Neural crest cell (in vitro differentiated cells): ENCODE results near the gene COX7A2L. TPM values are rescaled to one million over a fixed set of nuclear protein-coding genes. Genes with fewer than 3 reads are reported as not detected.
A peak's percentile ranks its signal among the peaks of the same experiment; 100 is the strongest.

Source experiments
- DNase-seq: peaks from one replicate; pipeline ENCODE4 v3.0.0; 2021; ENCODE audit warnings: low read depth, mixed read lengths, low spot score
- H3K27ac Mint-ChIP-seq: one replicate; pipeline ENCODE4 v1.8.0; 2021; ENCODE audit warnings: mild to moderate bottlenecking, mixed read lengths; ENCODE audit not compliant: unreplicated experiment
- H3K27me3 Mint-ChIP-seq: 2 replicates; pipeline ENCODE4 v1.8.0; 2021; ENCODE audit warnings: low read depth, mild to moderate bottlenecking, mixed read lengths
- H3K36me3 Mint-ChIP-seq: 2 replicates; pipeline ENCODE4 v1.8.0; 2021; ENCODE audit warnings: low read depth, mild to moderate bottlenecking, mixed read lengths
- H3K4me1 Mint-ChIP-seq: 2 replicates; pipeline ENCODE4 v1.8.0; 2021; ENCODE audit warnings: mixed read lengths
- H3K4me3 Mint-ChIP-seq: one replicate; pipeline ENCODE4 v1.8.0; 2021; ENCODE audit warnings: mild to moderate bottlenecking, mixed read lengths
- H3K9me3 Mint-ChIP-seq: 2 replicates; pipeline ENCODE4 v1.8.0; 2021; ENCODE audit warnings: mixed read lengths
- total RNA-seq: library from RNA; stranded (reverse); gene quantifications from 2 replicates; pipeline ENCODE4 v1.2.1, GENCODE V29; 2021
- TF ChIP-seq, protein P1 (sequence below): fragments of 200-600 bp; sonication (generic); conservative IDR thresholded peaks from 2 replicates; pipeline ENCODE4 v1.5.0; 2021; ENCODE audit warnings: antibody characterized with exemption, mild to moderate bottlenecking

COX7A2L gene
- total RNA-seq, 1 donor from 2014 or later, result 94.4 TPM

- TF ChIP-seq, protein P1, sequence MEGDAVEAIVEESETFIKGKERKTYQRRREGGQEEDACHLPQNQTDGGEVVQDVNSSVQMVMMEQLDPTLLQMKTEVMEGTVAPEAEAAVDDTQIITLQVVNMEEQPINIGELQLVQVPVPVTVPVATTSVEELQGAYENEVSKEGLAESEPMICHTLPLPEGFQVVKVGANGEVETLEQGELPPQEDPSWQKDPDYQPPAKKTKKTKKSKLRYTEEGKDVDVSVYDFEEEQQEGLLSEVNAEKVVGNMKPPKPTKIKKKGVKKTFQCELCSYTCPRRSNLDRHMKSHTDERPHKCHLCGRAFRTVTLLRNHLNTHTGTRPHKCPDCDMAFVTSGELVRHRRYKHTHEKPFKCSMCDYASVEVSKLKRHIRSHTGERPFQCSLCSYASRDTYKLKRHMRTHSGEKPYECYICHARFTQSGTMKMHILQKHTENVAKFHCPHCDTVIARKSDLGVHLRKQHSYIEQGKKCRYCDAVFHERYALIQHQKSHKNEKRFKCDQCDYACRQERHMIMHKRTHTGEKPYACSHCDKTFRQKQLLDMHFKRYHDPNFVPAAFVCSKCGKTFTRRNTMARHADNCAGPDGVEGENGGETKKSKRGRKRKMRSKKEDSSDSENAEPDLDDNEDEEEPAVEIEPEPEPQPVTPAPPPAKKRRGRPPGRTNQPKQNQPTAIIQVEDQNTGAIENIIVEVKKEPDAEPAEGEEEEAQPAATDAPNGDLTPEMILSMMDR, result no peak
- Mint-ChIP-seq H3K4me1 (no peaks in the 10 kb centered on the region), H3K4me3 (no peak overlapping the region), H3K36me3 (peaks cover 5% of the 10 kb centered on the region), H3K27me3 (no peaks in the 10 kb centered on the region), H3K27ac (no peak overlapping the region), H3K9me3 (no peaks in the 10 kb centered on the region)
- DNase-seq, result no peak
Measured at GRCh38 chr2:42329736-42330135, 31.3 kb downstream of the COX7A2L start.

- H3K4me1 Mint-ChIP-seq, result no peaks in the 10 kb centered on the region
- H3K9me3 Mint-ChIP-seq, result no peaks in the 10 kb centered on the region
- H3K36me3 Mint-ChIP-seq, result peaks cover 5% of the 10 kb centered on the region
- TF ChIP-seq, protein P1, result no peak
- DNase-seq, result no peak
- no peak overlapping the region for H3K27ac Mint-ChIP-seq
- H3K4me3 Mint-ChIP-seq, result no peak overlapping the region
- H3K27me3 Mint-ChIP-seq, result no peaks in the 10 kb centered on the region
Measured at GRCh38 chr2:42328923-42329322, 32.1 kb downstream of the COX7A2L start.

DNA sequence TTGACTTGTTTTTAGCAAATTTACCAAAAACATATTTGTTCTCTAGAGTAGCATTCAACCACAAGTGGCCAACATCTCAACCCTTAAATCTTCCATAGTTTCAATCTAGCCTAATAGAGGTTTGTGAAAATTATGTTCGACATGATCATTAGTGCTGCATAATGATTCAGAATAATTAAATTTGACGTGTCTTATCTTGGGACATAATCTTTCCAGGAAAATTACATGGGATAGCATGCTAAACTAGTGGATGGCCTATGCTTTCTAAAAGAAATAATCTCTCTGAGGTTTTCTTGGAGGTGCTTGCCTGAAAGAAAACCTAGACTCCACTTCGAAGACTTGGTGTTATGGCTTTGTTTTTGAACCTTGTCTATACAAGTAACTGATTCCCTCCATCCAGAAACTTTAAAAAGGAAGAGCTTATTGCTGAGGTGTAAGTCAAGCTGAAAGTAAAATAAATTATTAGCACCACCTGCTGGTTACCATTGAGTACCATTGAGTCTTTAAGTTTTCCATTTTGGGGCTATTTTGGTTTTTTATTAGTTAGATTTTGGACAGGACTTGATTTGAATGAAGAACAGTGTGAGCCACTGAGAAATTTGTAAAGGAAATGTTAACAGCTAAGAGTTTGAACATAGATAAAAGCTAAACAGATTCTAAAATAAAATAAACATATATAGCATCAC is 32.7 kb downstream of the COX7A2L start:
- peak overlapping the region; percentile 64 for H3K27ac Mint-ChIP-seq
- TF ChIP-seq, protein P1, result peak; percentile 63
- no peak for DNase-seq
- no peak overlapping the region for H3K4me3 Mint-ChIP-seq
- H3K27me3 Mint-ChIP-seq, result no peaks in the 10 kb centered on the region
- H3K9me3 Mint-ChIP-seq, result no peaks in the 10 kb centered on the region
- no peaks in the 10 kb centered on the region for H3K4me1 Mint-ChIP-seq
- peaks cover 5% of the 10 kb centered on the region for H3K36me3 Mint-ChIP-seq

GRCh38 chr2:42327125-42327524 is 33.9 kb downstream of the COX7A2L start:
- peaks cover 5% of the 10 kb centered on the region for H3K36me3 Mint-ChIP-seq
- DNase-seq, result no peak
- TF ChIP-seq, protein P1, result no peak
- no peaks in the 10 kb centered on the region for H3K4me1 Mint-ChIP-seq
- H3K27ac Mint-ChIP-seq, result no peak overlapping the region
- H3K9me3 Mint-ChIP-seq, result no peaks in the 10 kb centered on the region
- no peak overlapping the region for H3K4me3 Mint-ChIP-seq
- H3K27me3 Mint-ChIP-seq, result no peaks in the 10 kb centered on the region

- DNase-seq, result no peak
- no peaks in the 10 kb centered on the region for H3K27me3 Mint-ChIP-seq
- H3K4me1 Mint-ChIP-seq, result no peaks in the 10 kb centered on the region
- H3K27ac Mint-ChIP-seq, result no peak overlapping the region
- H3K36me3 Mint-ChIP-seq, result peaks cover 3% of the 10 kb centered on the region
- TF ChIP-seq, protein P1, result no peak
- no peak overlapping the region for H3K4me3 Mint-ChIP-seq
- H3K9me3 Mint-ChIP-seq, result no peaks in the 10 kb centered on the region
Measured at GRCh38 chr2:42325609-42326008, 35.4 kb downstream of the COX7A2L start.
